SKM-1 treated with dmso at 0.1 percent for 144 hours (cell line): ENCODE results near the gene PML.
"Not testable (repeated sequence)": the region's sequence is repeated elsewhere in the genome, so short reads cannot be mapped to it uniquely, and the experiment has no call there.

ENCODE experiments used
- DNase-seq: peaks from one replicate; lab custom pipeline; 2025; ENCODE audit not compliant: unreplicated experiment; lab: John Stamatoyannopoulos, UW

PML gene

GRCh38 chr15:74038707-74039655, 44.5 kb downstream of the PML start:
- no peak for DNase-seq

GRCh38 chr15:74039656-74040010, 45.1 kb downstream of the PML start:
- no peak for DNase-seq

DNA sequence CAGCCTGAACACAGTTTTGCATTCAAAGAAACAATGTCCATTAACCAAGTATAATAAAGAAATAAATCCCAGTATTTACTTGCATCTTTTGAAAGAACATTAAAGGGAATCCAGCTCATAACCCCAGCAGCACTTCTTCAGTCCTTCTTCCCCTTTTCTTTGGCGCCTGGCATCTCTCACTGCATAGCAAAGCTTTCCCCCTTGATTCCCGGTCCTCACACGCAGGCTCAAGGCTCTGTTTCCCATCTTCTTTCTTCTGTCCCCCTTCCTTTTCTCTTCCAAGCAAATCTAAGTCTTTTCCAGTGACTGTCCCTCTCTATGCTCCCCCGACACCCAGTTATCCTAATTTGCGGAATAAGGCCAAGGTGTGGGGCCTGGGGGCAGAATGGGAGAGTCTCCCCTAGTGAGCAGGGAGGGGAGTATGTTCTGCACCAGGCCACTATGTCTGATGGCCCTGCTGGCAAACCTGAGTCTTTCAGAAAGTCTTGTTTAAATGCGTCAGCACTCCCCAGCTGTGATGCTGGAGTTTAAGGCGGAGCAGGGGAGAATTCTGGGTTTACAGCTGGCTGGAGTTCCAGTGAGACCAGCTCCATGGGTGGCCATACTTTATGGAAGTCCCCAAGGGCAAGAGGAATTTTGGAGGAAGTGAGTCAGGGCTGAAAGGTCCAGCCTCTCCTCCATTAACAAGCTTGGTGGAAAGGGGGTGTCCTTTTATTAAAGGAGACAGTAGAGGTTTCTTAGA, 45.8 kb downstream of the PML start:
- no peak for DNase-seq

- no peak for DNase-seq
These were observed 46.8 kb downstream of the PML start for GRCh38 chr15:74041311-74041756.

- DNase-seq: no peak
These were observed 47.4 kb downstream of the PML start for GRCh38 chr15:74041777-74042435.

GRCh38 chr15:74042603-74043424, 48.3 kb downstream of the PML start:
- no peak for DNase-seq

DNA sequence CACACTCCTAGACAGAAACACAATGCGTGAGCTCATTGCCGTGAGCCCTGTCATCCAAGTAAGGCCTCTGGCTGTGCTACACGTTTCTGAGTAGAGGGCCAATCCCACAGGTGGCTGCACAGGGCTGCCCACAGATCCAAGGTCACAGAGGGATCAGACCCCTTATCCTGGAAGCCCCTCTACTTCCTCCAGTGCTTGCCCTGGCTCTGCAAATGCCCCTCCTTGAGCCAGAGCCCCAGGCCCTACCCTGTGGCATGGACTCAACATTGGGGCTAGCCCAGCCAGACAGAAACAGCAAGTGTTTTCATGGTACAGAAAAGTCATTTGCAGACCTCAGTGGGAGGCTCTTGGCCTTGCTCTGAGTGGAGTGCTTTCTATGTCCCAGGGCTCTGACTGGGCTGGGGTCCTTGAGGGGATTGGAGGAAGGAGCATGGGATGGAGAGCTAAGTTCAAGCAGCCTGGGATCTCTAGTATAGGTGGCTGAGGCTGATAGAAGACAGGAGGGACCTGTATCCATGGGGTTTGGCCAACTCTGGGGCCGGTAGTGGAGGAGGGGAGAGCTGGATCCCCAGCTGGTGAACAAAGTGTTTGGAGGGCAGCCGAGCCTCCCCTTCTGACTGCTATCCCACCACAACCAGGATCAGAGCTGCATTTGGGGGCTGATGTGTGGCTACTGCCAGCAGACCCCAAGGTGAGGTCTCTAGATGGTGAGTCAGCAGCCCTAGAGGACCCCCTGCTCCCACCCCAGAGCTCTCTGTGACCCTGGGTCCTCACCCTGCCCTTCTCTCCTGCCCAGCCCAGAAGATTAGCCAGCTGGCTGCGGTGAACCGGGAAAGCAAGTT, 49.1 kb downstream of the PML start:
- no peak for DNase-seq

GRCh38 chr15:74044267-74045110, 50.0 kb downstream of the PML start:
- DNase-seq: no peak

DNA sequence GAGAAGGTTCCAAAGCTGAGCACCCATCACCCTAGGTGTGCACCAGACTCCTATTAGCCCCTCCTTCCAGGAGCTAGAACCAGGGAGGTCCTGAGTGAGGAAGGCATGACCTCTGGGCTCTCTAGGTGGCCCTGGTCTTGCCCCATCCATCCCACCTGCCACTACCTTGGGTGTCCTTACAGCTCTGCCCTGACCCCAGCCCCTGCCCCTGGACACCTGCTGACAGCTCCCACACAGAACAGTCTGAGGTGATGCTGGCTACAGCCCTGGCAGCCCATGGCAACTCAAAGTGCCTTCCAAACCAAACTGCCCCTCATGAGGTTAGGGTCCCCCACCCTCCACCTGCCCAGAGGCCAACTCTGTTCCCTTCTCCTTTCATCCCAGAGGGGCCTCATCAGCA, 50.7 kb downstream of the PML start:
- no peak for DNase-seq

DNA sequence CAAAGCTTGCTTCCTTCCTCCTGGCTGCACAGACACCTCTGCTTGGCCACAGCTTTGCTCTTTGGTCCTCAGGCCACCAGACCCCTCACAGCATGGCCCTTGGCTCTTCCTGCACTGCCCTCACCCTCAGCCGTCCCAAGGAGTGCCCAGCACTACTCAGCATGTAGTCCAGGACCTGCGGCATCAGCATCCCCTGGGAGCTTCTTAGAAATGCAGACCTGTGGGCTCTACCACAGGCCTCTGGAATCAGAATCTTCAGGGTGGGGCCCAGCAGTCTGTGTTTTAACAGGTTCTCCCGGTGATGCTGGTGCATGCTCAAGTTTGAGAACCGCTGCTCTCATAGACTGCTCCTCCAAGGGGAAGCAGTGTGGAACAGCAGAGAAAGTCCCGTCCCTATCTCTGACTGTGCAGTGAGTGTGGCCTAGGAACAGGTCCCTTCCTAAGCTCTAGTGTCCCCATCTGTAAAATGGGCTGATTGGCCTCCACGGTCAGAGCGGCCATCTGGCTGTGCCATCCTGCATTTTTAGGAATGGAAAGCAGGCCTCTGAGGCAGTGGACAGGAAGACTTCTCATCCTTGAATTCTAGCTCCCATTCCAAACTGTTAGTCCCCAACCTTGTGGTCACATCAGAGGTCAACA, 51.2 kb downstream of the PML start:
- DNase-seq: no peak

- DNase-seq: no peak
These were observed 51.8 kb downstream of the PML start for GRCh38 chr15:74046275-74046674.

- no peak for DNase-seq
These were observed 55.6 kb downstream of the PML start for GRCh38 chr15:74050127-74050526.

GRCh38 chr15:74050556-74051234, 56.2 kb downstream of the PML start:
- DNase-seq: no peak

DNA sequence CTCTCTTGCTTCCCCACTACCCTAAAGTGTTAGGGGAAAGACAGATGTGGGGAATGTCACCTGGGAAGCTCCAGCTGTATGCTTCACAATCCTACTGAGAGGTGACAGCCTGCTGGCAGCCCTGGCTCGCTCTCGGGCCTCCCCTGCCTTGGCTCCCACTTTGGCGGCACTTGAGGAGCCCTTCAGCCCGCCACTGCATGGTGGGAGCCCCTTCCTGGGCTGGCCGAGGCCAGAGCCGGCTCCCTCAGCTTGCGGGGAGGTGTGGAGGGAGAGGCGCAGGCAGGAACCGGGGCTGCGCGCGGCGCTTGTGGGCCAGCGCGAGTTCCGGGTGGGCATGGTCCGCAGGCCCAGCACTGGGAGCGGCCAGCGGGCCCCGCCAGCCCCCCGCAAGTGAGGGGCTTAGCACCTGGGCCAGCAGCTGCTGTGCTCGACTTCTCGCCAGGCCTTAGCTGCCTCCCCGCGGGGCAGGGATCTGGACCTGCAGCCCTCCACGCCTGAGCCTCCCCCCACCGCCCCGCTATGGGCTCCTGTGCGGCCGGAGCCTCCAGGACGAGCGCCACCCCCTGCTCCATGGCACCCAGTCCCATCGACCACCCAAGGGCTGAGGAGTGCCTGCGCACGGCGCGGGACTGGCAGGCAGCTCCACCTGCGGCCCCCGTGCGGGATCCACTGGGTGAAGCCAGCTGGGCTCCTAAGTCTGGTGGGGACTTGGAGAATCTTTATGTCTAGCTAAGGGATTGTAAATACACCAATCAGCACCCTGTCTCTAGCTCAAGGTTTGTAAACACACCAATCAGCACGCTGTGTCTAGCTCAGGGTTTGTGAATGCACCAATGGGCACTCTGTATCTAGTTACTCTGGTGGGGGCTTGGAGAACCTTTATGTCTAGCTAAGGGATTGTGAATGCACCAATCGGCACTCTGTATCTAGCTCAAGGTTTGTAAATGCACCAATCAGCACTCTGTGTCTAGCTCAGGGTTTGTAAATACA, 58.0 kb downstream of the PML start:
- DNase-seq: not testable (repeated sequence)

GRCh38 chr15:74053517-74053916, 59.0 kb downstream of the PML start:
- no peak for DNase-seq

GRCh38 chr15:74053941-74054529, 59.5 kb downstream of the PML start:
- peak; percentile 67 for DNase-seq
